SK-N-SH treated with all-trans-retinoic acid at 6 μM for 48 hours (cell line): ENCODE data around the gene ACE.

ENCODE experiments used
- ARNTL ChIP-seq: fragments of 450-650 bp; formaldehyde crosslinking; IDR thresholded peaks from 2 replicates; pipeline ENCODE4 v1.5.0; 2020; ENCODE audit warnings: low read depth, mild to moderate bottlenecking, moderate library complexity, borderline replicate concordance
- CREB5 ChIP-seq: fragments of 250-450 bp; sonication (Bioruptor Pico); IDR thresholded peaks from 2 replicates; pipeline ENCODE4 v1.5.1; 2020; ENCODE audit warnings: low read depth, mild to moderate bottlenecking, moderate library complexity
- CSDC2 ChIP-seq: fragments of 250-450 bp; sonication (Bioruptor Pico); IDR thresholded peaks from 2 replicates; pipeline ENCODE4 v1.5.0; 2020; ENCODE audit warnings: mild to moderate bottlenecking, moderate library complexity
- PATZ1 ChIP-seq: fragments of 250-450 bp; sonication (Bioruptor Pico); IDR thresholded peaks from 2 replicates; pipeline ENCODE4 v1.8.0; 2020; ENCODE audit warnings: mild to moderate bottlenecking, moderate library complexity, borderline replicate concordance
- POU6F1 ChIP-seq: fragments of 250-450 bp; sonication (Bioruptor Pico); IDR thresholded peaks from 2 replicates; pipeline ENCODE4 v1.8.0; 2021; ENCODE audit warnings: low read depth, mild to moderate bottlenecking, moderate library complexity, borderline replicate concordance
- TCF4 ChIP-seq: fragments of 250-450 bp; sonication (Bioruptor Pico); IDR thresholded peaks from 2 replicates; pipeline ENCODE4 v1.8.0; 2021; ENCODE audit warnings: mild to moderate bottlenecking, moderate library complexity, borderline replicate concordance
- TSHZ2 ChIP-seq: fragments of 250-450 bp; sonication (Bioruptor Pico); IDR thresholded peaks from 2 replicates; pipeline ENCODE4 v1.5.0; 2020; ENCODE audit warnings: mild to moderate bottlenecking, moderate library complexity
- ZC3H10 ChIP-seq: fragments of 250-450 bp; sonication (Bioruptor Pico); IDR thresholded peaks from 2 replicates; pipeline ENCODE4 v1.5.1; 2021; ENCODE audit warnings: mild to moderate bottlenecking, moderate library complexity
- ZFP30 ChIP-seq: fragments of 450-650 bp; formaldehyde crosslinking; IDR thresholded peaks from 2 replicates; pipeline ENCODE4 v1.5.0; 2022; ENCODE audit warnings: mild to moderate bottlenecking, moderate library complexity

- TF ChIP-seq CSDC2 (CRISPR knock-in tag) (no peak), CREB5 (CRISPR knock-in tag) (no peak), TCF4 (CRISPR knock-in tag) (no peak), ZC3H10 (CRISPR knock-in tag) (no peak), POU6F1 (CRISPR knock-in tag) (no peak), ARNTL (CRISPR knock-in tag) (no peak), ZFP30 (no peak), PATZ1 (CRISPR knock-in tag) (no peak), TSHZ2 (CRISPR knock-in tag) (no peak)
Measured at GRCh38 chr17:63489291-63489690, 12.4 kb downstream of the ACE start.
